Left kidney (tissue), 2 donors: ENCODE results near the gene PSMB8. TPM values are rescaled to one million over a fixed set of nuclear protein-coding genes. Genes with fewer than 3 reads are reported as not detected.

Source experiments
- DNase-seq: peaks from one replicate; pipeline ENCODE4 v3.0.0-alpha.2; 2013
- polyA plus RNA-seq: library from polyadenylated mRNA; unstranded; fragments of 120-200 nt; gene quantifications from one replicate; pipeline ENCODE4 v1.2.1, GENCODE V29; 2013; ENCODE audit not compliant: insufficient read length

The PSMB8 gene
- polyA plus RNA-seq, 1 donor: 18.8 TPM

DNA sequence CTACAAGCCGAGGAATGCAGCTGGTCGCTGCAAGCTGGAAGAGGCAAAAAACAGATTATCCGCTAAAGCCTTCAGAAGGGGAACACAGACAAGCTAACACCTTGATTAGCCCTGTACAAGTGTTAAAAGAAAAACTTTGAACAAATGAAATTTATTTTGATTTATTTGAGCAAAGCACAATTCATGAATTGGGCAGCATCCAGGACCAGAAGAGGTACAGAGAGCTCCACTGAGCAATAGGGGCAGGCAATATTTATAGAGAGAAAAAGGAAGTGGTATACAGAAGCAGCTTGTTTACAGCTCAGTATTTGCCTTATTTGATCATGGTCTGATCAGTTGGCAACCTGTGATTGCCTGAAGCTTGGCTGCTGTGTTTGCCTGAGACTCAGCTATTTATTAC lies 44.7 kb downstream of the PSMB8 start:
- no peak for DNase-seq

DNA sequence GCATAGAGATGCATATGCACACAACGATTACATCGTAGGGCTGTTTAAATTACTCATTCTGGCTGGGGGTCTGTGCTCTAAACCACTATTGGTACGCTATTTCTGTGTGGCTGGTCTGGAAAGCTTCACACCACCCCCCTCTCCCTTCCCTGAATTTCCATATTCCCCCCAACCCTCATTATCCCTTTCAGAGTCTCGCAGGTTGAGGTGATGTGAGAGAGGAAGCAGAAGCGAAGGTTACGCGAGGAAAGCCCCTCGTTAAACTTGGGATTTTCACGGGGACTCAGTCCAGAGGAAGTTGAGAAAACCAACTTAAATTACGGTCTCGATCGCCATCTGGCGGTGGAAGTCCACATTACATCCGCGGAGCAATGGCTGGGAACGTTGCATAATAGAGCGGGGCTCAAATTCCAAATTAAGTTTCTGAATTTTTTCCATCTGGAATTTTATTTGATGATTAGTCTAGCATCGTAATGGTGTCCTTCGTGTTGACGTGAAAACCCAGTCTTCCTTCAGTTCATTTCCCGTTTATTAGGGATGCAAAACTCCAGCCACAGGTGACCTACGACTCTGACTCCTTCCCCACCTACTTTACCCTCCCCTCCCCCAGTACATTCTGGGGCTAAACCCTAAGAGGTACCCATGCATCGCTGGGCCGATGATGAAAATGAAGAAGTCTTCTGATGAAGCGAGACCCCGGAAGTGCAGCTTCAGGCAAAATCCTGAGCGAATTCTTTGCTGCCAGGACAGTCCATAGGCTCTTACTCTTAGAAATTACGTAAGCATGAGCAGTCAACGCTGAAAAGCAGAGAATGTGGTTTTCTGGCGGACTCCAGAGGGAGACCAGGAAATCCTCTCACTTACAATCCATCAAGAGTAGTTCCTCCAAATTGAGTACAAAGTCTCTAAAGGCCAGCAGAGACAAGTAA lies 46.7 kb downstream of the PSMB8 start:
- peak; percentile 73 for DNase-seq

DNA sequence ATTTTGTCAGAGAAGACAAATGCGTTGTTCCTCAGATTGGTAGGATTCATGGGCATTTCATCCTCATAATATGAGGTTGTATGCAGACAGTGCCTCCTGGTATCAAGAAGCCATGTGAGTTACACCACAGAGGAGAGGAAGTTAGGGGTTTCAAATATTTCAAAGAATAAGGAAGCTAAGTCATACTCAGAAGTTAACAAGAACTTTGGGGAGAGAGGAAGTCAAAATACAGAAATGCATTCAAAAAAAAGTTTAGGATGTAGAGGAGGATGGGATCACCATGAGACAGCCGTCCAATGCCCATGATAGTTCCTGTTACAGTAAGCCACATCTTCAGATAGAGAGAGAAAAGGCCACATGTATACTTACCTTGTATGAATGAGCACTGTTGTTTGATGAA lies 49.3 kb downstream of the PSMB8 start:
- no peak for DNase-seq

DNA sequence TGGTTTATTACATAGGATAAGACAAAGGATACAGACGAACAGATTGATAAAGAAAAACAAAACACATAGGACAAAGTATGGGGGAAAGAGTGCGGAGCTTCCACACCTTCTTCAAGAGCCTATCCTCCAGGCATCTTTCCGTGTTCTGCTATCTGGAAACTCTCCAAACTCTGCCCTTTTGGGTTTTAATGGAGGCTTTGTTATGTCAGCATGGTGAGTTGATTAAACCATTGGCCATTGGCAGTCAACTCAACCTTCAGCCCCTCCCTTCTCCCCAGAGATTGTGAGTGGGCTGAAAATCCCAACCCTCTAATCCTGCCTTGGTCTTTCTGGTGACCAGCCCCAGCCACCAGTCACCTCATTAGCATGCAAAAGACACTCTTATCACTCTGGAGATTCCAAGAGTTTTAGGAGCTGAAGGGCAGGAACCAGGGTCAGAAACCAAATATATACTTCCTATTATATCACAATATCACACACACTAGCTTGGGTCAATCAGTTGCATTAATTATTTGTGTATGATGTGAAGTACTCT lies 50.9 kb downstream of the PSMB8 start:
- DNase-seq: no peak

Other genes with a start within 250 kb of the PSMB8 start
- gene HLA-DQA1, start 206.6 kb downstream of the PSMB8 start, polyA plus RNA-seq: 3.3 TPM
- 8.4 TPM for gene HLA-DQB1, start 177.4 kb downstream of the PSMB8 start, polyA plus RNA-seq
- gene HLA-DQA2, start 102.7 kb downstream of the PSMB8 start, polyA plus RNA-seq: 2.1 TPM
- gene HLA-DQB2, start 80.5 kb downstream of the PSMB8 start, polyA plus RNA-seq: 2.9 TPM
- 0.32 TPM for gene HLA-DOB, start 27.0 kb downstream of the PSMB8 start, polyA plus RNA-seq
- gene TAP2, start 5.3 kb downstream of the PSMB8 start, polyA plus RNA-seq: 11.5 TPM
- gene TAP1, start 9.7 kb upstream of the PSMB8 start, polyA plus RNA-seq: 7.7 TPM
- 4.2 TPM for gene PSMB9, start 10.1 kb upstream of the PSMB8 start, polyA plus RNA-seq
- gene HLA-DMB, start 97.0 kb upstream of the PSMB8 start, polyA plus RNA-seq: 64.6 TPM
- gene HLA-DMA, start 109.0 kb upstream of the PSMB8 start, polyA plus RNA-seq: 14.7 TPM
- gene BRD2, start 124.5 kb upstream of the PSMB8 start, polyA plus RNA-seq: 357 TPM
- 5.9 TPM for gene HLA-DOA, start 165.5 kb upstream of the PSMB8 start, polyA plus RNA-seq
- 20.2 TPM for gene HLA-DPA1, start 229.6 kb upstream of the PSMB8 start, polyA plus RNA-seq
- 13.5 TPM for gene HLA-DPB1, start 231.9 kb upstream of the PSMB8 start, polyA plus RNA-seq